Endothelial cell (in vitro differentiated cells): ENCODE results near the gene CCM2L. TPM values are rescaled to one million over a fixed set of nuclear protein-coding genes. Genes with fewer than 3 reads are reported as not detected.

Experiments
- DNase-seq: peaks from one replicate; pipeline ENCODE4 v3.0.0; 2021; ENCODE audit warnings: low spot score
- H3K27ac Mint-ChIP-seq: one replicate; pipeline ENCODE4 v1.8.0; 2021; ENCODE audit warnings: mixed read lengths, inconsistent platforms; ENCODE audit not compliant: unreplicated experiment
- H3K27me3 Mint-ChIP-seq: one replicate; pipeline ENCODE4 v1.8.0; 2021; ENCODE audit warnings: mild to moderate bottlenecking, moderate library complexity, mixed read lengths, inconsistent platforms; ENCODE audit not compliant: unreplicated experiment
- H3K36me3 Mint-ChIP-seq: one replicate; pipeline ENCODE4 v1.8.0; 2021; ENCODE audit warnings: mild to moderate bottlenecking, low read depth, mixed read lengths, inconsistent platforms; ENCODE audit not compliant: unreplicated experiment
- H3K4me1 Mint-ChIP-seq: one replicate; pipeline ENCODE4 v1.8.0; 2021; ENCODE audit warnings: mild to moderate bottlenecking, mixed read lengths, inconsistent platforms; ENCODE audit not compliant: unreplicated experiment
- H3K4me3 Mint-ChIP-seq: one replicate; pipeline ENCODE4 v1.8.0; 2021; ENCODE audit warnings: mild to moderate bottlenecking, mixed read lengths, inconsistent platforms; ENCODE audit not compliant: unreplicated experiment
- H3K9me3 Mint-ChIP-seq: one replicate; pipeline ENCODE4 v1.8.0; 2021; ENCODE audit warnings: mixed read lengths, inconsistent platforms; ENCODE audit not compliant: unreplicated experiment
- total RNA-seq: library from RNA; stranded (reverse); fragmentation: NEBNext Ultra II Directional; extraction: Animal tissue kit (Norgen Biotek cat#: 25700); gene quantifications from one replicate; pipeline ENCODE4 v1.2.1, GENCODE V29; 2021; ENCODE audit not compliant: unreplicated experiment
- TF ChIP-seq, protein P1 (sequence below): fragments of 200-600 bp; sonication (generic); IDR thresholded peaks from one replicate; pipeline ENCODE4 v1.5.0; 2021; ENCODE audit warnings: antibody characterized with exemption; ENCODE audit not compliant: unreplicated experiment

The CCM2L gene
- total RNA-seq, 1 donor from 2014 or later: 27.2 TPM

- no peak for DNase-seq
- no peaks in the 10 kb centered on the region for H3K9me3 Mint-ChIP-seq
- TF ChIP-seq, protein P1, sequence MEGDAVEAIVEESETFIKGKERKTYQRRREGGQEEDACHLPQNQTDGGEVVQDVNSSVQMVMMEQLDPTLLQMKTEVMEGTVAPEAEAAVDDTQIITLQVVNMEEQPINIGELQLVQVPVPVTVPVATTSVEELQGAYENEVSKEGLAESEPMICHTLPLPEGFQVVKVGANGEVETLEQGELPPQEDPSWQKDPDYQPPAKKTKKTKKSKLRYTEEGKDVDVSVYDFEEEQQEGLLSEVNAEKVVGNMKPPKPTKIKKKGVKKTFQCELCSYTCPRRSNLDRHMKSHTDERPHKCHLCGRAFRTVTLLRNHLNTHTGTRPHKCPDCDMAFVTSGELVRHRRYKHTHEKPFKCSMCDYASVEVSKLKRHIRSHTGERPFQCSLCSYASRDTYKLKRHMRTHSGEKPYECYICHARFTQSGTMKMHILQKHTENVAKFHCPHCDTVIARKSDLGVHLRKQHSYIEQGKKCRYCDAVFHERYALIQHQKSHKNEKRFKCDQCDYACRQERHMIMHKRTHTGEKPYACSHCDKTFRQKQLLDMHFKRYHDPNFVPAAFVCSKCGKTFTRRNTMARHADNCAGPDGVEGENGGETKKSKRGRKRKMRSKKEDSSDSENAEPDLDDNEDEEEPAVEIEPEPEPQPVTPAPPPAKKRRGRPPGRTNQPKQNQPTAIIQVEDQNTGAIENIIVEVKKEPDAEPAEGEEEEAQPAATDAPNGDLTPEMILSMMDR: no peak
- peaks cover 3% of the 10 kb centered on the region for H3K27me3 Mint-ChIP-seq
- H3K4me3 Mint-ChIP-seq: no peak overlapping the region
- no peaks in the 10 kb centered on the region for H3K36me3 Mint-ChIP-seq
- peaks cover 7% of the 10 kb centered on the region for H3K4me1 Mint-ChIP-seq
- no peak overlapping the region for H3K27ac Mint-ChIP-seq
Measured at GRCh38 chr20:32063695-32064094, 53.5 kb downstream of the CCM2L start.

DNA sequence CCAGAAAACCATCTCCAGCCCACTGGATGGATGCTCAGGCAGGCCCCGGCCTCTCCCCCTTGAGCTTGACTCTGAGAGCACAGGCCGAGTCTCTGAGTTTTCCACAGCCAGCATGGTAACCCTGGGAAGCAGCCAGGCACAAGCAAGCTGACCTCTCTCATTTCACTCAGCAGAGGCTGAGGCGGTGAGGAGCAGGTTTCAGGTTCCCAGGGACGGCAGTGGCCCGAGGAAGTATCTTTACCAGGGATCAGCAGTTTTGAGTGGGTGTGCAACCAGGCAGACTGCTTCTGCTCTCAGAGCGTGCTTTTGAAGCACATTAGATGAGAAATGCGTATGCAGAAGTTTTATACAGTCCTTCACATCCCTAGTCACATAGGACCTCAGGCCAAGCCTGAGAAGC is 54.4 kb downstream of the CCM2L start:
- no peak for DNase-seq
- Mint-ChIP-seq H3K4me1 (peaks cover 7% of the 10 kb centered on the region), H3K9me3 (no peaks in the 10 kb centered on the region), H3K27ac (no peak overlapping the region), H3K4me3 (no peak overlapping the region), H3K27me3 (peaks cover 2% of the 10 kb centered on the region), H3K36me3 (no peaks in the 10 kb centered on the region)
- TF ChIP-seq, protein P1: no peak

DNA sequence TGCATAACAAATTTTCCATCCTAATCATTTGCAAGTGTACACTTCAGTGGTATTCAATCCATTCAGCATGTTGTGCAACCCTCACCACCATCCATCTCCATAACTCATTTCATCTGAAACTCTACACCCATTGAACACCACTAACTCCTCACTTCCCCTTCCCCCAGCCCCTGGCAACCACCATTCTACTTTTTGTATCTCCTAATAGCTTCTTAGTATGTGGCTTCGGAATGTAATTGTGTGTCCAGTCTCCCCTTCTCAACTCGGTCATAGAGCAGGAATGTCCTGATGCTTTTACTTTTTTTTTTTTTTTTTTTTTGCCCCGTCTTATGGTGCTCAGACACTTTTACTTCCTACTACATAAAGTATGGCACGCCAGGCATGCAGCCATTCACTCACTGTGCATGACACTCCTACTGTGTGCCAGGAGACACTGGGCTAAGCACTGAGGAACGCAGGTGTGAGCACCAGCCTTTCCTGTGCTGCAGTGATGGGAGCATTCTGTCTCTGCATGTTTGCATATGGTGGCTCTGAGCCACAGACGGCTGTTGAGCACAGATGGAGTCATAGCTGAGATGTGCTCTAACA is 57.1 kb downstream of the CCM2L start:
- H3K27ac Mint-ChIP-seq: no peak overlapping the region

GRCh38 chr20:32068174-32068573 is 57.9 kb downstream of the CCM2L start:
- H3K4me1 Mint-ChIP-seq: no peaks in the 10 kb centered on the region
- DNase-seq: no peak
- no peaks in the 10 kb centered on the region for H3K9me3 Mint-ChIP-seq
- no peaks in the 10 kb centered on the region for H3K36me3 Mint-ChIP-seq
- H3K4me3 Mint-ChIP-seq: no peak overlapping the region
- peaks cover 4% of the 10 kb centered on the region for H3K27me3 Mint-ChIP-seq
- H3K27ac Mint-ChIP-seq: no peak overlapping the region
- TF ChIP-seq, protein P1: no peak

More for the DNA sequence above, 57.1 kb downstream of the CCM2L start:
- Mint-ChIP-seq H3K9me3 (no peaks in the 10 kb centered on the region), H3K4me3 (no peak overlapping the region), H3K27me3 (peaks cover 2% of the 10 kb centered on the region), H3K36me3 (no peaks in the 10 kb centered on the region), H3K4me1 (peaks cover 3% of the 10 kb centered on the region)
- TF ChIP-seq, protein P1: no peak
- DNase-seq: no peak

- no peaks in the 10 kb centered on the region for H3K36me3 Mint-ChIP-seq
- H3K27ac Mint-ChIP-seq: no peak overlapping the region
- H3K9me3 Mint-ChIP-seq: no peaks in the 10 kb centered on the region
- no peak overlapping the region for H3K4me3 Mint-ChIP-seq
- H3K27me3 Mint-ChIP-seq: peaks cover 7% of the 10 kb centered on the region
- H3K4me1 Mint-ChIP-seq: no peaks in the 10 kb centered on the region
- no peak for DNase-seq
- TF ChIP-seq, protein P1: no peak
Measured at GRCh38 chr20:32069711-32070110, 59.5 kb downstream of the CCM2L start.
